Measurements from ENCODE around the gene CASP1. TPM values are rescaled to one million over a fixed set of nuclear protein-coding genes. Genes with fewer than 3 reads are reported as not detected.

The CASP1 gene
- total RNA-seq, 1 donor from 2014 or later: 2.7 TPM

- Mint-ChIP-seq H3K36me3 (no peaks in the 10 kb centered on the region), H3K27me3 (ENCODE audit: low read depth) (no peaks in the 10 kb centered on the region), H3K4me1 (peaks cover 7% of the 10 kb centered on the region), H3K4me3 (no peak overlapping the region), H3K9me3 (peaks cover 12% of the 10 kb centered on the region), H3K27ac (no peak overlapping the region)
- DNase-seq (ENCODE audit: low spot score in 2 of 2, unreplicated experiment in 2 of 2): no peak
- TF ChIP-seq CTCF (IDR thresholded peaks at IDR 0.05; ENCODE audit: unreplicated experiment): no peak
Measured at GRCh38 chr11:105000167-105000566, 34.8 kb downstream of the CASP1 start.

GRCh38 chr11:104999721-105000120 lies 35.2 kb downstream of the CASP1 start:
- DNase-seq (ENCODE audit: low spot score in 2 of 2, unreplicated experiment in 2 of 2): no peak
- Mint-ChIP-seq H3K27ac (no peak overlapping the region), H3K9me3 (peaks cover 15% of the 10 kb centered on the region), H3K4me1 (peaks cover 4% of the 10 kb centered on the region), H3K27me3 (ENCODE audit: low read depth) (no peaks in the 10 kb centered on the region), H3K4me3 (no peak overlapping the region), H3K36me3 (no peaks in the 10 kb centered on the region)
- no peak for TF ChIP-seq CTCF (IDR thresholded peaks at IDR 0.05; ENCODE audit: unreplicated experiment)

- H3K36me3 Mint-ChIP-seq: no peaks in the 10 kb centered on the region
- H3K27me3 Mint-ChIP-seq (ENCODE audit: low read depth): no peaks in the 10 kb centered on the region
- no peak for DNase-seq (ENCODE audit: low spot score in 2 of 2, unreplicated experiment in 2 of 2)
- TF ChIP-seq CTCF (IDR thresholded peaks at IDR 0.05; ENCODE audit: unreplicated experiment): no peak
- H3K4me1 Mint-ChIP-seq: peaks cover 4% of the 10 kb centered on the region
- H3K4me3 Mint-ChIP-seq: no peak overlapping the region
- H3K27ac Mint-ChIP-seq: no peak overlapping the region
- H3K9me3 Mint-ChIP-seq: peaks cover 19% of the 10 kb centered on the region
Measured at GRCh38 chr11:104997288-104997687, 37.7 kb downstream of the CASP1 start.

GRCh38 chr11:104995001-104995408 lies 39.9 kb downstream of the CASP1 start:
- no peak for DNase-seq (ENCODE audit: low spot score in 2 of 2, unreplicated experiment in 2 of 2)
- TF ChIP-seq CTCF (IDR thresholded peaks at IDR 0.05; ENCODE audit: unreplicated experiment): no peak
- peaks cover 11% of the 10 kb centered on the region for H3K9me3 Mint-ChIP-seq
- peaks cover 4% of the 10 kb centered on the region for H3K4me1 Mint-ChIP-seq
- H3K4me3 Mint-ChIP-seq: no peak overlapping the region
- no peaks in the 10 kb centered on the region for H3K36me3 Mint-ChIP-seq
- no peaks in the 10 kb centered on the region for H3K27me3 Mint-ChIP-seq (ENCODE audit: low read depth)
- H3K27ac Mint-ChIP-seq: no peak overlapping the region

- Mint-ChIP-seq H3K4me1 (no peaks in the 10 kb centered on the region), H3K9me3 (peaks cover 33% of the 10 kb centered on the region), H3K27ac (no peak overlapping the region), H3K27me3 (ENCODE audit: low read depth) (no peaks in the 10 kb centered on the region), H3K4me3 (no peak overlapping the region), H3K36me3 (peaks cover 17% of the 10 kb centered on the region)
- DNase-seq (ENCODE audit: low spot score in 2 of 2, unreplicated experiment in 2 of 2): no peak
- TF ChIP-seq CTCF (IDR thresholded peaks at IDR 0.05; ENCODE audit: unreplicated experiment): no peak
Measured at GRCh38 chr11:104992781-104993180, 42.2 kb downstream of the CASP1 start.

- no peak for TF ChIP-seq CTCF (IDR thresholded peaks at IDR 0.05; ENCODE audit: unreplicated experiment)
- Mint-ChIP-seq H3K4me1 (no peaks in the 10 kb centered on the region), H3K36me3 (peaks cover 24% of the 10 kb centered on the region), H3K4me3 (no peak overlapping the region), H3K9me3 (peaks cover 41% of the 10 kb centered on the region), H3K27ac (no peak overlapping the region), H3K27me3 (ENCODE audit: low read depth) (no peaks in the 10 kb centered on the region)
- DNase-seq (ENCODE audit: low spot score in 2 of 2, unreplicated experiment in 2 of 2): no peak
Measured at GRCh38 chr11:104991994-104992393, 43.0 kb downstream of the CASP1 start.

Measured in mesothelial cell of epicardium (in vitro differentiated cells).